GM12891 (cell line): ENCODE data around the gene RTP5.

Experiments
- DNase-seq: peaks from one replicate; pipeline ENCODE4 v3.0.0; 2011; ENCODE audit warnings: low spot score; ENCODE audit not compliant: insufficient read length
- FAIRE-seq: peaks from 2 replicates; lab custom pipeline; 2011; peaks lifted over from hg19 to GRCh38; lab: Jason Lieb, UNC
- PAX5 ChIP-seq: IDR thresholded peaks from 2 replicates; pipeline ENCODE4 v1.6.1; 2011; ENCODE audit warnings: low read length, moderate library complexity, mild to moderate bottlenecking; ENCODE audit not compliant: insufficient read depth, severe bottlenecking
- POLR2A ChIP-seq: IDR thresholded peaks from 2 replicates; pipeline ENCODE4 v1.6.1; 2011; ENCODE audit warnings: low read depth, low read length, control low read depth
- POLR2AphosphoS5 ChIP-seq: IDR thresholded peaks from 2 replicates; pipeline ENCODE4 v1.6.1; 2011; ENCODE audit warnings: low read depth, low read length, control low read depth
- POU2F2 ChIP-seq: IDR thresholded peaks from 2 replicates; pipeline ENCODE4 v1.6.1; 2011; ENCODE audit warnings: low read depth, mild to moderate bottlenecking, control low read depth, low read length, moderate library complexity
- SPI1 ChIP-seq: IDR thresholded peaks from 2 replicates; pipeline ENCODE4 v1.6.1; 2011; ENCODE audit warnings: low read depth, low read length, control low read depth
- TAF1 ChIP-seq: IDR thresholded peaks from 2 replicates; pipeline ENCODE4 v1.6.1; 2011; ENCODE audit warnings: low read depth, low read length, control low read depth

RTP5 gene

DNA sequence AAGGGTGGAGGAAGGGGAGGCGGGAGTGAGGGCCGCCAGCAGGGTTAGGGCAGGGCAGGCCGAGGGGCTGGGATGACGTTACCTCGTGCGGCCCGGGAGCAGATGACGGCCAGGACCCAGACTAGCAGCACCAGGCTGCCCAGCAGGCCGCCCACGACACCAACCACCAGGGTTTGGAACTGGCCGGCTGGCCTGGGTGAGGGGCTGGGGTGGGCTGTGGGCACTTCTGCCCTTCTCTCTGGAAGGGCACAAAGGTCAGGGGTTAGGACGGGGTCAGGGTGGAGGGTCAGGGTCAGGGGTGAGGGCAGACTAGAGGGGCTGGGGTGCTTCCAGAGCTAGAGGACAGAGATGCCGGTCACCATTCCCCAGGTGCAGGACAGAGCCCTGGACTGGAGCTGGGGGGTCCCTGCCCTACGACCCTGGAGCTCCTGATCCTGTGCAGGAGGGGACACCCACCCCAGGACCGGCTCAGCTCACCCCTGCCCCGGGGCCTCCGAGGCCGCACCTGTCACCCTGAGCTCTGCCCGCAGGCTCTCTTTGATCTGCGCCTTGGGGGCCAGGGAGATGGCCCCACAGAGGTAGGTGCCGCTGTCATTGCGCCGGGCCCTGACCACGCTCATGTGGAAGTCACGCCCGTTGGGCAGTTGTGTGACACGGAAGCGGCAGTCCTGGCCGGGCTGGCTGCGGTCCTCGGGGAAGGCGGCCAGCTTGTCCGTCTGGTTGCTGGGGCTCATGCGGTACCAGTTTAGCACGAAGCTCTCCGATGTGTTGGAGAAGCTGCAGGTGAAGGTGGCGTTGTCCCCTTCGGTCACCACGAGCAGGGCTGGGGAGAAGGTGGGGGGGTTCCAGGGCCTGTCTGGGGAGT is 17.2 kb upstream of the RTP5 start:
- DNase-seq (peak; percentile 21), FAIRE-seq (no peak)

DNA sequence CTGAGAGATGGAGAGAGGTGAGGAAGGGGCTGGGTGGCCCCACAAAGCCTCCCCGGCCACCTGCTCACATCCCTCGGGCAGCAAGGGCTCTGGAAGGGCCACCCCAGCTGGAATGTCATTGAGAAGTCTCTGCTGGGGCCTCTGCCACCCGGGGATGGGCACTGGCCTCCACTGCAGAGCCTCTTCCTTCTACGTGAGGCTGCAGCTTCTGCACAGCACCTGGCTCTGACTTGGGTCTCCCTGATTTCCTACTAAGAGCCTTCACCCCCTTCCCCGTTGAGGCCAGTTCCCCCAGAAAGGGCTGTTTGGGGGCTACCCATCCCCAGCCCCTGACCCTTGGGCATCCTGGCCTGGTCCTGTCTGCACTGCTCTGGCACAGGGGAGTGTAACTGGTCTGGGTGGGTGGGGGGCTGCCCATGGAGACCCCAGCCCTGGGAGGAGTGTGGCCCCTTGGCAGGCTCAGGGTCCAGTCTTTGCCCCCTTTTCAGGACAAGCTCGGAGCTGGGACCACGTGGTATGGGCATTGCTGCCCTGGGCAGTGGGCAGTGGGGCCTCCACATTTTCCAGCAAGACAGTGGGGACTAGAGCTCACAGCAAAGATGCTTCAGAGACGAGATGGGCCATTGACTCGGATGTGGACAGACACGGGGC is 16.4 kb upstream of the RTP5 start:
- no peak for FAIRE-seq
- peak; percentile 22 for DNase-seq
- TF ChIP-seq POLR2A = no peak
- no peak for TF ChIP-seq POLR2AphosphoS5
- no peak for TF ChIP-seq PAX5
- no peak for TF ChIP-seq SPI1
- TF ChIP-seq TAF1 = no peak
- no peak for TF ChIP-seq POU2F2

More for the DNA sequence above, 17.2 kb upstream of the RTP5 start:
- TF ChIP-seq PAX5 = no peak
- no peak for TF ChIP-seq SPI1
- peak; percentile 11; the same call in 1 of the 2 replicates for TF ChIP-seq POLR2AphosphoS5

DNA sequence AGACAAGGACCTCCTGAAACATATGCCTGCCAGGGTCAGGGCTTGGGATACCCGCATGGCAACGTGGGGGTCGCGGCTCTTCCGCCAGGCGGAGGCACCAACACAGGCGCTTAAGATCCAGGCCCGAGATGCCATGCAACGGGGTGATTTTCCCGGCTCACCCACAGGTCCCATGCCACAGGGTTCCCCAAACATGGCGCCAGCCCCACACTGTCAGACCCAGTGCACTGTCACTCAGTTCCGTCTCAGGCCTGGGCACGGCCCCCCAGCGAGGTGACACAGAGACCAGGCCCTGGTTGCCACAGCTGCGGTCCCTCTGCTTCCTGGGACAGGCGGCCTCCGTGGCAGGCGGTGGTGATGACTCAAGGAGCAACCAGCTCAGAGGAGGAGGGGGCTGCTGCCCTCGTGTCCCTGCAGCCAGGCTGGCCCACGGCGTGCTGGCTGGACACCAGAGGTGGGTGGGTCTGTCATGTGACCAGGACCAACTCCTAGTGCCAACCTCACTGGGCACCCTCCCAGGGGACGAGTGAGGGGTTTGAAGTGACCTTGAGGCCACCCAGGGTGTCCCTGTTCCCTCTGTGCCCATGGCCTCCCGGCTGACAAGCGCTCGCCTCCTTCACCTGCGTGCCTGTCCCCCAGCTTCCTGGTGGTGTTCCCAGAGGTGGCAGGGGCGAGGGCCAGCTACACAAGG is 15.7 kb upstream of the RTP5 start:
- TF ChIP-seq TAF1 (no peak), PAX5 (no peak)
- FAIRE-seq (no peak), DNase-seq (peak; percentile 35)

DNA sequence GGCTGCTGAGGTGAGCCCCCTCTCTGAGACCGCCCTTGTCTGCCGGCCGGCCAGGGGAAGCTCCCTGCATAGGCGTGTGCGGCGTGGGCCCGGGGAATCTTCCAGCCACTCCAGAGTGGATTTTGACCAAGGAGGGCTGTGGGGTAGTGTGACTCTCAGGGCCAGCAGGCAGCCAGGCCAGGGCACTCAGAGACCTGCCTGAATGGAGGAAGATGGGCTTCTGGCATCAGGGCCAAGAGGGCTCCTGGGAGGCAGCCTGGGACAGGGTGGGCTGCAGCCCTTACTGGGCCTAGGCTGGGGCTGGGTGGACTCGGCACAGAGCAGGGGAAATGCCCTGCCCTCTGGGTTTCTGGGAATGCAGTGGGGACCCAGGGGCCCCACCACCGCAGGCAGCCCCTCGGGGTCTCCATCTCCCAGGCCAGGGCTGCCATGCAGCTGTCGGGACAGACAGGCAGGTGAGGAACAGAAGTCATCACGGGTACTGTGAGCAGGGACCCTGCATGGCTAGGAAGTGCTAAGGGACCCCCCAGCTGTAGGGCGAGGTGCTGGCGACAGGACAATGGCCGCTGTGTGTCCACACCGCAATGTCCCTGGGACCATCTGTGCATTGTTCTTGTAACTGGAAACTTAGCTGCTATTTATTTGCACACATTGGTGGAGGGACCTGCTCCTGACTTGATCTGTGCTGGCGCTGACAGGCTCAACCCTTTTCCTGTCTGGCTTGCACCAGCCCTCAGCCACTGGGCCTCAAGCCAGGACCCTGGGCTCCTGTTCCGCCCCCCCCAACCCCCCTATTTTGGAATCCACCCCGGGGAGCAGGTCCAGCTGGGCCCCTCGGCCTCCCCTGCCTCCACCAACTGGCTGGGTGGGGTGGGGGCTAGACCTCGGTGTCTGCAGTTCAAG is 14.9 kb upstream of the RTP5 start:
- DNase-seq (peak; percentile 21), FAIRE-seq (no peak)
- TF ChIP-seq SPI1 = no peak
- TF ChIP-seq POLR2AphosphoS5 = no peak
- no peak for TF ChIP-seq POU2F2
- TF ChIP-seq PAX5 = no peak
- TF ChIP-seq POLR2A = no peak
- no peak for TF ChIP-seq TAF1

DNA sequence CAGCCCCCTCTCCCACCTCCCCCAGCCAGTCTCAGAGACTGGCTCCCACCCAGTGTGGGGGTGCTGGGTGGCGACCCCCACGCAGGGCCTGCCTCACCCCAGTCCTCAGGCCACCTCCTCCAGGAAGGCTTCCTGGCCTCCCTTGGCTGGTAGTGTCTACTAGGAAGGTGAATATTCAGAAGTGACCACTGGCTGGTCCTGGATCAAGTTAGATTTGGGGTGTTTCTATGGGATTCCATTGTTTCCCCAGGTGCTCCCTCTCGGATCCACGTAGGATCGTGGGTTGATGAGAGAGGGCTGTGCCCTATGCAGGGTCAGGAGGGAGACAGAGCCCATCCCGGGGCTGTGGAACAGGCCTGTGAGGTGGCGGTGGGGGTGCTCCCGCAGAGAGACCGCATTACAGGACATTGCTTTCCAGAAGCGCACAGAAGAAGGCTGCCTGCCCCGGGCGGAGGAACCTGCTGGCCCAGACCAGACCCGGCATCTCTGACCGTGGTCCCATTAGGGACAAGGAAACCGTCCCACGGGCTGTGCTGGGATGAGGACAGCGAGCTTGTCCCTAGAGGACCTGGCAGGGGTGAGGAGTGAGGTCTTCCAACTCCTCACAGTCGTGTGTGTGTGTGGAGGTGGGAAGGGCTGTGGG is 14.2 kb upstream of the RTP5 start:
- FAIRE-seq = no peak
- TF ChIP-seq POU2F2 (no peak), POLR2AphosphoS5 (no peak), POLR2A (no peak), PAX5 (no peak), TAF1 (no peak)
- no peak for DNase-seq

DNA sequence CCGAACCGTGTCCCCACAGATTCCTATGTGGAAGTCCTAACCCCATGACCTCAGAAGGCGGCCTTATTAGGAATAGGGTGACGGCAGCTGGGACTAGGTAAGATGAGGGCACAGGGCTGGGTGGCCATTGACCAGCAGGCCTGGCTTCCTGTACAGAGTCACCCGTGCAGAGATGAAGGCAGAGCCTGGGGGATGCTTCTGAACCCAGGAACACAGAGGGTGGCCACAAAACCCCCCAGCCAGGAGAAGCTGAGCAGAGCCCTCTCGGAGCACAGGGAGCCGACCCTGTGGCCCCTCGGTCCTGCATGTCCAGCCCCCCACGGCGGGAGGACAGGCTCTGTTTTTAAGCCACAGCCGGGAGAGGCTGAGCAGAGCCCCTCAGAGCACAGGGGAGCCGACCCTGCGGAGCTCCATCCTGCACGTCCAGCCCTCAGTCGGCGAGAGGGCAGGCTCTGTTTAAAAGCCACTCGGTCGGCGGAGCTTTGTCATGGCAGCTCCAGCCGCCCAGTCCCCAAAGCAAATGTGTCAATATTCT is 13.6 kb upstream of the RTP5 start:
- DNase-seq = no peak
- no peak for FAIRE-seq
- TF ChIP-seq POU2F2 (no peak), SPI1 (no peak), POLR2A (no peak), PAX5 (no peak), POLR2AphosphoS5 (no peak), TAF1 (no peak)

DNA sequence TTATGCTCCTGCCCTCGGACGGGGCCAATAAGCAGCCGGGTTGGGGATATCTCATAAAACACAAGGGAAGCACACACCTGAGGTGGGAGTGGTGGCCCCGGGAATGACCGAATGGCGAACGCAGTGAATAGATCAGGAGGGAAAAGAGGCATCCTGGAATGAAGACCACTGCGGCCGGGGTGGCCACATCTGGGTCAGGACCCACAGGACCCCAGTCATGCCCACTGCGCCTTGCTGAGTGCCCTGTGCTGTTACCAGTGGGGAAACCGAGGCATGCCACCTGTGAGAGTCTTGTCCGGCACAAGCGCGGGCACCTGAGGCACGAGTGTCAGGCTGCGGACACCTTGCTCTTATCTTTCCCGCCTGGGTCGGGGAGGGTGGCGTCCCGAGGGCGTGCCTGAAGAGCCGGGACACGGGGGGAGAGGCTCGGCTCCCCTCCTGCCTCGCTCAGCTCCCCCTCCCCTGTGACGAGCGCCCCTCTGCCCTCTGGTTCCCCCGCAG is 12.4 kb upstream of the RTP5 start:
- TF ChIP-seq PAX5 = no peak
- no peak for TF ChIP-seq SPI1
- TF ChIP-seq POLR2AphosphoS5 = no peak
- TF ChIP-seq TAF1 = no peak
- no peak for TF ChIP-seq POU2F2
- no peak for TF ChIP-seq POLR2A
- DNase-seq = no peak
- no peak for FAIRE-seq

DNA sequence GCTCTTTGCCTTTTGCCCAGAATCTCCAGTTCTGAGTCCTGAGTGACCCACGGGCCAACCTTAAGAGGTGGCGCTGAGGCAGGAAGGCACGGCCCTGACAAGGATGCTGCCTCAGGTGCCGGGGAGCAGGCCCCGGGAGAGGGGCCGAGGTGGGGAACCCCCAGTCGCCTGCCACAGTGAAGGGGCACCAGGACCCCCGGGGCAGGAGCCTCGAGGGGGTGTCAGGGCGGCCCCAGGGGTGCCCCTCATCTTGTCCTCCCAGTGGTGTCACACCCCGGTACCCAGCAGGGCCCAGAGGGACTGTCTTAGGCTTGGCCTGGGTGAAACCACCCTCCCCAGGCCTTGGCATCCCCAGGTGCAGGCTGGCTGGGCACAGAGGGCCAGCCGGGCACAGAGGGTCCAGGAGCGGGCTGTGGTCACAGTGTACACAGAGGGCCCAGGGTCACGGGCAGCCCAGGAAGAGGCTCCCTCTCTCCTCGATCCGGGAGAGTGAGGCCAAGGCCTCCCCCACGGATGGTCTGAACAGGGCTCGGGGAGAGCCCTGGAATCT is 11.9 kb upstream of the RTP5 start:
- DNase-seq (peak; percentile 23), FAIRE-seq (no peak)
- TF ChIP-seq POLR2AphosphoS5 (no peak), POU2F2 (no peak), SPI1 (no peak), TAF1 (no peak), PAX5 (no peak), POLR2A (no peak)
